Caco-2 (cell line): ENCODE results near the gene CCDC112. TPM values are rescaled to one million over a fixed set of nuclear protein-coding genes. Genes with fewer than 3 reads are reported as not detected.

Experiments used
- Bru-seq: library from RNA; stranded (reverse); fragments of 400-500 nt; gene quantifications from one replicate; lab custom pipeline; 2021; lab: Mats Ljungman, UMichigan
- BruChase-seq, 2 experiments: library from RNA; stranded (reverse); fragments of 400-500 nt; gene quantifications; one replicate each; lab custom pipeline; 2021; lab: Mats Ljungman, UMichigan
- BruUV-seq: library from RNA; stranded (reverse); fragments of 400-500 nt; replicated peaks from 2 replicates; lab custom pipeline; 2021; lab: Mats Ljungman, UMichigan
- CTCF ChIA-PET: fragments of 300-600 bp; sonication (Branson Sonifier 250); formaldehyde crosslinking; loops from one replicate; lab custom pipeline; 2022; ENCODE audit warnings: antibody characterized with exemption; lab: Charles Lee
- POLR2A ChIA-PET: fragments of 300-600 bp; sonication (Branson Sonifier 250); formaldehyde crosslinking; loops from one replicate; lab custom pipeline; 2022; ENCODE audit warnings: antibody characterized with exemption; lab: Charles Lee
- DNase-seq, 2 experiments: peaks; one replicate each; pipeline versions ENCODE4 v3.0.0 to v3.0.0-alpha.2; 2020 to 2022
- H3K27me3 ChIP-seq: replicated peaks from 2 replicates; pipeline ENCODE4 v1.6.0; 2011; ENCODE audit warnings: low read length; ENCODE audit not compliant: control insufficient read depth, insufficient read depth
- H3K36me3 ChIP-seq: 2 replicates; pipeline ENCODE4 v1.5.1; 2011; ENCODE audit warnings: low read length; ENCODE audit not compliant: control insufficient read depth, insufficient read depth
- H3K4me1 ChIP-seq: fragments of 250-450 bp; sonication (Bioruptor Pico); 2 replicates; pipeline ENCODE4 v1.5.1; 2020; ENCODE audit warnings: mild to moderate bottlenecking
- H3K4me3 ChIP-seq: 2 replicates; pipeline ENCODE4 v1.5.1; 2011; ENCODE audit warnings: low read depth, mild to moderate bottlenecking, control low read depth, low read length
- H3K9me3 ChIP-seq: fragments of 250-450 bp; sonication (Bioruptor Pico); 2 replicates; pipeline ENCODE4 v1.5.1; 2020; ENCODE audit warnings: mild to moderate bottlenecking, moderate library complexity
- H3K27ac Mint-ChIP-seq: one replicate; pipeline ENCODE4 v1.8.0; 2022; ENCODE audit warnings: mixed read lengths; ENCODE audit not compliant: unreplicated experiment
- H3K27me3 Mint-ChIP-seq: one replicate; pipeline ENCODE4 v1.8.0; 2022; ENCODE audit warnings: mixed read lengths; ENCODE audit not compliant: insufficient read depth, unreplicated experiment
- H3K36me3 Mint-ChIP-seq: one replicate; pipeline ENCODE4 v1.8.0; 2022; ENCODE audit warnings: mild to moderate bottlenecking, mixed read lengths; ENCODE audit not compliant: insufficient read depth, unreplicated experiment
- H3K4me1 Mint-ChIP-seq: one replicate; pipeline ENCODE4 v1.8.0; 2022; ENCODE audit warnings: low read depth, mixed read lengths; ENCODE audit not compliant: unreplicated experiment
- H3K4me3 Mint-ChIP-seq: one replicate; pipeline ENCODE4 v1.8.0; 2022; ENCODE audit warnings: mild to moderate bottlenecking, moderate library complexity, mixed read lengths; ENCODE audit not compliant: unreplicated experiment
- H3K9me3 Mint-ChIP-seq: one replicate; pipeline ENCODE4 v1.8.0; 2022; ENCODE audit warnings: mixed read lengths; ENCODE audit not compliant: unreplicated experiment
- intact Hi-C: fragments of 100-400 bp; cut with micrococcal nuclease; formaldehyde crosslinking; loops from one replicate; pipeline ENCODE4 v1.10.0; 2022; ENCODE audit not compliant: unreplicated experiment
- long read RNA-seq: library from polyadenylated mRNA; stranded (forward); transcript quantifications from one replicate; pipeline ENCODE4 v2.0.0, GENCODE V29; 2022
- total RNA-seq: library from RNA; stranded (reverse); gene quantifications from 2 replicates; pipeline ENCODE4 v1.2.3, GENCODE V29; 2022
- TF ChIP-seq, protein P1 (sequence below), 2 experiments: fragments of 200-600 bp in 1 of 2; IDR thresholded peaks; 1 replicate in 1 of 2; 2 replicates in 1 of 2; pipeline versions ENCODE4 v1.5.1 to v1.8.0; 2011 to 2022; ENCODE audit warnings: antibody characterized with exemption in 1 of 2, control low read depth in 1 of 2, inconsistent platforms in 1 of 2, low read depth in 1 of 2, low read length in 1 of 2, mild to moderate bottlenecking in 1 of 2, moderate library complexity in 1 of 2; ENCODE audit not compliant: insufficient read depth in 1 of 2, severe bottlenecking in 1 of 2, unreplicated experiment in 1 of 2

CCDC112 gene, protein sequence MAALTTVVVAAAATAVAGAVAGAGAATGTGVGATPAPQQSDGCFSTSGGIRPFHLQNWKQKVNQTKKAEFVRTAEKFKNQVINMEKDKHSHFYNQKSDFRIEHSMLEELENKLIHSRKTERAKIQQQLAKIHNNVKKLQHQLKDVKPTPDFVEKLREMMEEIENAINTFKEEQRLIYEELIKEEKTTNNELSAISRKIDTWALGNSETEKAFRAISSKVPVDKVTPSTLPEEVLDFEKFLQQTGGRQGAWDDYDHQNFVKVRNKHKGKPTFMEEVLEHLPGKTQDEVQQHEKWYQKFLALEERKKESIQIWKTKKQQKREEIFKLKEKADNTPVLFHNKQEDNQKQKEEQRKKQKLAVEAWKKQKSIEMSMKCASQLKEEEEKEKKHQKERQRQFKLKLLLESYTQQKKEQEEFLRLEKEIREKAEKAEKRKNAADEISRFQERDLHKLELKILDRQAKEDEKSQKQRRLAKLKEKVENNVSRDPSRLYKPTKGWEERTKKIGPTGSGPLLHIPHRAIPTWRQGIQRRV
- total RNA-seq (2.4 and 2.9 TPM in 2 replicates), Bru-seq, nascent RNA (percentile 51 among the genes with signal in this experiment), BruChase-seq, experiment 1, labeled RNA remaining after a 2-hour chase (percentile 48 among the genes with signal in this experiment), BruChase-seq, experiment 2, labeled RNA remaining after a 6-hour chase (percentile 40 among the genes with signal in this experiment)
- long read RNA-seq, partial matches to known transcripts: 1 of 5 reads
- long read RNA-seq, other reads (novel, unspliced or antisense): 1 of 5 reads

DNA sequence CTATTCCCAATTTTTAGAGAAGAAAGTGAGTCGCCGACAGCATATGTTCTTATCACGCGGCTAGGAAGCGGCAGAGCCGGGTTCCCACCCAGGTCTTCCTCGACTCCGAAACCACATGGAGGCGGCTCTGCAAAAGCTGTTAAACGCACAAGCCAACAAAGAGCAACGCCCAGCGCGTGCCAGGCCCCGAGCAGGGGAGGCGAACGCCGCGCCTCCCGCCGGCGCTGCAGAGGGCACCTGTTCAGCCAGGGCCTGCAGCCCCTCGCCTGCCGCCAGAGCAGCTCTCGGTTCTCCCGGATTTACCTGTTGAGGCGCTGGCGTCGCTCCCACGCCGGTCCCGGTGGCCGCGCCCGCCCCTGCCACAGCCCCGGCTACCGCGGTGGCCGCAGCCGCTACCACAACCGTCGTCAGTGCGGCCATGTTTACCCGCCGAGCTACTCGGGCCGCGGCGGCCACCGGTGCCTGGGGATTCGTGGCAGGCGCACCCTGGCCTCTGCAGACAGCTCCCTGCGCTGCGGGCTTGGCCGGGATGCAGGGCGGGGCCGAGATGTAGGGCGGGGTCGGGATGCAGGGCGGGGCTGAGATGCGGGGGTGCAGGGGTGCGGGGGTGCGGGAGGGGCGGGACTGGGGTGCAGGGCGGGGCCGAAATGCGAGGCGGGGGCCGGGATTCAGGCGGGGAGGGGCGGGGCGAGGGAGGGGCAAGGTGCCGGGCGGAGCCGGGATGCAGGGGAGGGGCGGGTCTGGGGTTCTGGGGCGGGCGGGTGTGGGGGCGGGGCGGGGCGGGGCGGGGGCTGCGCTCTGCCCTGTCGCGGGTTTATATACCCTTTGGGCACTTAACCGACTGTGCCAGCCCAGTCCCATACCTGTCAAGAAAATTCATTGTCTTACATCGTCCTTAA lies at the start of gene CCDC112:
Gene CCDC112 (minus strand): TSS at position 531 of the 899 bp plus-strand sequence. CDS start 111 bp downstream, at position 420.
- intact Hi-C loops: loop anchor here (2.0 kb wide), 1 partner anchor 34 kb away; the partner anchor contains the start of gene PGGT1B
- Histone ChIP-seq H3K4me1 (no peaks in the 10 kb centered on the region), H3K4me3 (peak within 1 kb of the TSS; percentile 48), H3K27me3 (no peaks in the 10 kb centered on the region), H3K36me3 (no peaks in the 10 kb centered on the region), H3K9me3 (no peaks in the 10 kb centered on the region)
- peak; percentile 78 to 85 for DNase-seq
- BruUV-seq: no TSS peak
- CTCF ChIA-PET: interaction anchor here (0.8 kb wide), 1 partner anchor 195 kb away, joined by 3 read pairs; no protein-coding TSS in a partner anchor
- peaks cover 7% of the 10 kb centered on the region for H3K27me3 Mint-ChIP-seq
- no peak within 1 kb of the TSS for H3K27ac Mint-ChIP-seq
- TF ChIP-seq, protein P1, sequence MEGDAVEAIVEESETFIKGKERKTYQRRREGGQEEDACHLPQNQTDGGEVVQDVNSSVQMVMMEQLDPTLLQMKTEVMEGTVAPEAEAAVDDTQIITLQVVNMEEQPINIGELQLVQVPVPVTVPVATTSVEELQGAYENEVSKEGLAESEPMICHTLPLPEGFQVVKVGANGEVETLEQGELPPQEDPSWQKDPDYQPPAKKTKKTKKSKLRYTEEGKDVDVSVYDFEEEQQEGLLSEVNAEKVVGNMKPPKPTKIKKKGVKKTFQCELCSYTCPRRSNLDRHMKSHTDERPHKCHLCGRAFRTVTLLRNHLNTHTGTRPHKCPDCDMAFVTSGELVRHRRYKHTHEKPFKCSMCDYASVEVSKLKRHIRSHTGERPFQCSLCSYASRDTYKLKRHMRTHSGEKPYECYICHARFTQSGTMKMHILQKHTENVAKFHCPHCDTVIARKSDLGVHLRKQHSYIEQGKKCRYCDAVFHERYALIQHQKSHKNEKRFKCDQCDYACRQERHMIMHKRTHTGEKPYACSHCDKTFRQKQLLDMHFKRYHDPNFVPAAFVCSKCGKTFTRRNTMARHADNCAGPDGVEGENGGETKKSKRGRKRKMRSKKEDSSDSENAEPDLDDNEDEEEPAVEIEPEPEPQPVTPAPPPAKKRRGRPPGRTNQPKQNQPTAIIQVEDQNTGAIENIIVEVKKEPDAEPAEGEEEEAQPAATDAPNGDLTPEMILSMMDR (IDR thresholded peaks at IDR 0.05; ENCODE audit: insufficient read depth in 1 of 2, low read depth in 1 of 2, low read length in 1 of 2, severe bottlenecking in 1 of 2, unreplicated experiment in 1 of 2): no peak
- POLR2A ChIA-PET: interaction anchor here (0.6 to 0.7 kb wide), 2 partner anchors 59 to 341 kb away, joined by 3 to 4 read pairs; no protein-coding TSS in a partner anchor
- H3K4me1 Mint-ChIP-seq: no peaks in the 10 kb centered on the region
- H3K4me3 Mint-ChIP-seq: peak within 1 kb of the TSS; percentile 69
- H3K9me3 Mint-ChIP-seq: no peaks in the 10 kb centered on the region
- H3K36me3 Mint-ChIP-seq: no peaks in the 10 kb centered on the region

GRCh38 chr5:115345344-115345743 lies 48.9 kb upstream of the CCDC112 start:
- no TSS peak for BruUV-seq
- Histone ChIP-seq H3K27me3 (no peaks in the 10 kb centered on the region), H3K36me3 (no peaks in the 10 kb centered on the region), H3K9me3 (no peaks in the 10 kb centered on the region), H3K4me3 (no peak overlapping the region), H3K4me1 (peaks cover 7% of the 10 kb centered on the region)
- H3K27me3 Mint-ChIP-seq: no peaks in the 10 kb centered on the region
- CTCF ChIA-PET: no interaction called here
- DNase-seq: no peak
- H3K27ac Mint-ChIP-seq: no peak overlapping the region
- no peaks in the 10 kb centered on the region for H3K9me3 Mint-ChIP-seq
- H3K4me3 Mint-ChIP-seq: no peak overlapping the region
- peaks cover 5% of the 10 kb centered on the region for H3K4me1 Mint-ChIP-seq
- POLR2A ChIA-PET: no interaction called here
- intact Hi-C loops: no loop called here
- no peaks in the 10 kb centered on the region for H3K36me3 Mint-ChIP-seq
- TF ChIP-seq, protein P1 (IDR thresholded peaks at IDR 0.05; ENCODE audit: insufficient read depth in 1 of 2, low read depth in 1 of 2, low read length in 1 of 2, severe bottlenecking in 1 of 2, unreplicated experiment in 1 of 2): no peak
